WTC11 (cell line): ENCODE results near the gene ANAPC13. TPM values are rescaled to one million over a fixed set of nuclear protein-coding genes. Genes with fewer than 3 reads are reported as not detected.

Experiments
- ATAC-seq: fragments of 200-7000 bp; cut with Tn5 transposase; 2 replicates; pipeline ENCODE4 v1.10.0; 2021; ENCODE audit warnings: mild to moderate bottlenecking, moderate library complexity
- CTCF ChIA-PET: fragments of 300-600 bp; sonication (Branson Sonifier 250); formaldehyde crosslinking; loops from one replicate; lab custom pipeline; 2021; ENCODE audit warnings: antibody characterized with exemption; lab: Charles Lee
- POLR2A ChIA-PET: fragments of 350-600 bp; sonication (Branson Sonifier 250); formaldehyde crosslinking; loops from one replicate; lab custom pipeline; 2021; ENCODE audit warnings: antibody characterized with exemption; lab: Charles Lee
- DNase-seq: peaks from one replicate; pipeline ENCODE4 v3.0.0; 2021; ENCODE audit warnings: low spot score
- H3K27ac Mint-ChIP-seq: 2 replicates; pipeline ENCODE4 v1.8.0; 2021; ENCODE audit warnings: mixed read lengths
- H3K27me3 Mint-ChIP-seq: 2 replicates; pipeline ENCODE4 v1.8.0; 2021; ENCODE audit warnings: low read depth, mild to moderate bottlenecking, moderate library complexity, mixed read lengths
- H3K36me3 Mint-ChIP-seq: 2 replicates; pipeline ENCODE4 v1.8.0; 2021; ENCODE audit warnings: mixed read lengths
- H3K4me1 Mint-ChIP-seq: 2 replicates; pipeline ENCODE4 v1.8.0; 2022; ENCODE audit warnings: mixed read lengths
- H3K4me3 Mint-ChIP-seq: 2 replicates; pipeline ENCODE4 v1.8.0; 2021; ENCODE audit warnings: mild to moderate bottlenecking, moderate library complexity, mixed read lengths
- H3K9me3 Mint-ChIP-seq: 2 replicates; pipeline ENCODE4 v1.8.0; 2021; ENCODE audit warnings: mixed read lengths
- CBFB ChIP-seq: sonication (generic); formaldehyde crosslinking; IDR thresholded peaks from 2 replicates; pipeline ENCODE4 v1.8.1; 2022; ENCODE audit warnings: mild to moderate bottlenecking, low read depth, missing genetic modification reagents
- CREB1 ChIP-seq: sonication (generic); formaldehyde crosslinking; IDR thresholded peaks from 2 replicates; pipeline ENCODE4 v1.8.0; 2023; ENCODE audit warnings: mild to moderate bottlenecking, missing genetic modification reagents
- CTCF ChIP-seq: fragments of 200-600 bp; IDR thresholded peaks from 2 replicates; pipeline ENCODE4 v1.8.0; 2022; ENCODE audit warnings: antibody characterized with exemption
- E2F5 ChIP-seq: sonication (generic); formaldehyde crosslinking; IDR thresholded peaks from 2 replicates; pipeline ENCODE4 v1.8.1; 2022; ENCODE audit warnings: mild to moderate bottlenecking, moderate library complexity, missing genetic modification reagents
- ESRRA ChIP-seq: sonication (generic); formaldehyde crosslinking; IDR thresholded peaks from 2 replicates; pipeline ENCODE4 v1.8.1; 2022; ENCODE audit warnings: mild to moderate bottlenecking, missing genetic modification reagents, borderline replicate concordance
- GABPB1 ChIP-seq: sonication (generic); formaldehyde crosslinking; IDR thresholded peaks from 2 replicates; pipeline ENCODE4 v1.8.1; 2023; ENCODE audit warnings: mild to moderate bottlenecking, missing genetic modification reagents
- KAT7 ChIP-seq: sonication (generic); formaldehyde crosslinking; IDR thresholded peaks from 2 replicates; pipeline ENCODE4 v1.8.1; 2023; ENCODE audit warnings: missing genetic modification reagents, mild to moderate bottlenecking, borderline replicate concordance
- SP1 ChIP-seq: sonication (generic); formaldehyde crosslinking; conservative IDR thresholded peaks from 2 replicates; pipeline ENCODE4 v1.8.1; 2022; ENCODE audit warnings: missing genetic modification reagents
- ZBTB21 ChIP-seq: sonication (generic); formaldehyde crosslinking; IDR thresholded peaks from 2 replicates; pipeline ENCODE4 v1.8.1; 2023; ENCODE audit warnings: mild to moderate bottlenecking, missing genetic modification reagents, borderline replicate concordance
- total RNA-seq: library from RNA; stranded (reverse); gene quantifications from 3 replicates; pipeline ENCODE4 v1.2.3, GENCODE V29; 2021
- TF ChIP-seq, protein P1 (sequence below): fragments of 250-450 bp; sonication (Bioruptor Pico); IDR thresholded peaks from 2 replicates; pipeline ENCODE4 v2.1.2; 2022; ENCODE audit warnings: mild to moderate bottlenecking, moderate library complexity
- TF ChIP-seq, protein P2 (sequence below): sonication (generic); formaldehyde crosslinking; IDR thresholded peaks from 2 replicates; pipeline ENCODE4 v1.8.0; 2022; ENCODE audit warnings: mild to moderate bottlenecking, missing genetic modification reagents

Gene ANAPC13
- total RNA-seq, 1 experiment from 2014 or later, result 29.7 TPM

- TF ChIP-seq ESRRA (CRISPR knock-in tag), result no peak
- TF ChIP-seq KAT7 (CRISPR knock-in tag), result no peak
- TF ChIP-seq CTCF, result no peak
- TF ChIP-seq, protein P1, sequence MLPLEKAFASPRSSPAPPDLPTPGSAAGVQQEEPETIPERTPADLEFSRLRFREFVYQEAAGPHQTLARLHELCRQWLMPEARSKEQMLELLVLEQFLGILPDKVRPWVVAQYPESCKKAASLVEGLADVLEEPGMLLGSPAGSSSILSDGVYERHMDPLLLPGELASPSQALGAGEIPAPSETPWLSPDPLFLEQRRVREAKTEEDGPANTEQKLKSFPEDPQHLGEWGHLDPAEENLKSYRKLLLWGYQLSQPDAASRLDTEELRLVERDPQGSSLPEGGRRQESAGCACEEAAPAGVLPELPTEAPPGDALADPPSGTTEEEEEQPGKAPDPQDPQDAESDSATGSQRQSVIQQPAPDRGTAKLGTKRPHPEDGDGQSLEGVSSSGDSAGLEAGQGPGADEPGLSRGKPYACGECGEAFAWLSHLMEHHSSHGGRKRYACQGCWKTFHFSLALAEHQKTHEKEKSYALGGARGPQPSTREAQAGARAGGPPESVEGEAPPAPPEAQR, result no peak
- TF ChIP-seq ZBTB21 (CRISPR knock-in tag), result no peak
These were observed 10.8 kb downstream of the ANAPC13 start (continued) for GRCh38 chr3:134474956-134475355.

DNA sequence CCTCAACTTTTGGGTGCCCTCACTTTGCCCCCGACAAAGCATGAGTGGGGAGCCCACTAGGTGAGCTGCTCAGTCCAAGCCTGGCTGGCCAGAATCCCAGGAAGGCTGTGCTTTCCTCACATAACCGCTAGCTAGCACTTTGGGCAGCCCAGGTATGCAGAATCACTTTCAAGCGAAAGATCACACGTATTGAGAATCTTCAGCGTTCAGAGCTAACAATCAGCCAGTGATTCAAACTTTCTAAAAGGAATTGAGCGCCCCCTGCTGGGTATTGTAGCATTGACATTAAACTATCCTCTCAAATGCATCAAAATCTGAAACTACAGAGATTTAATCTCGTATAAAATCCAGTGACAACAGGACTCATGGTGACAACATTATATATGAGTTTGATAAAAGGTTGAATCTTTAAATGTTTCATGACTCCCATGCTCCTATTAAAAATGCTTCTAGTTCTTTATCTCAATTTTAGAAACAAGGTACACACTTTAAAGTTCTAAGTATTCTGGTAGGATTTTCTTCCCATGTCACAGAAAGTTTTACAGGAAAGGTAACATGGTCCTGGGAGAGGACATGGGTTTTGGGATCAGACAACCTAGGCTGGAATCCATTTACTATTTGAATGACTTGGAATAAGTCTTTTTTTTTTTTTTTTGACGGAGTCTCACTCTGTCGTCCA is 11.8 kb downstream of the ANAPC13 start:
- Mint-ChIP-seq H3K27ac (no peak overlapping the region), H3K27me3 (no peaks in the 10 kb centered on the region), H3K36me3 (peaks cover 22% of the 10 kb centered on the region), H3K4me3 (no peak overlapping the region), H3K9me3 (no peaks in the 10 kb centered on the region), H3K4me1 (0 out of 2 replicates have a peak, but pooled peaks cover 3% of the 10 kb centered on the region)
- peak; percentile 78 for DNase-seq
- CTCF ChIA-PET, result interaction anchor here (0.5 to 4.2 kb wide), 47 partner anchors 8 to 542 kb away, joined by 3 to 86 read pairs (median 6); partner anchors contain the start of genes AMOTL2, ANAPC13 and CEP63
- ATAC-seq, result peak; percentile 94
- POLR2A ChIA-PET, result interaction anchor here (0.7 to 1.8 kb wide), 7 partner anchors 20 to 165 kb away, joined by 3 to 5 read pairs (median 4); partner anchors contain the start of gene AMOTL2
- TF ChIP-seq CTCF (peak; percentile 57), SP1 (CRISPR knock-in tag) (no peak)
- TF ChIP-seq, protein P2, sequence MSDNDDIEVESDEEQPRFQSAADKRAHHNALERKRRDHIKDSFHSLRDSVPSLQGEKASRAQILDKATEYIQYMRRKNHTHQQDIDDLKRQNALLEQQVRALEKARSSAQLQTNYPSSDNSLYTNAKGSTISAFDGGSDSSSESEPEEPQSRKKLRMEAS (CRISPR knock-in tag), result no peak

DNA sequence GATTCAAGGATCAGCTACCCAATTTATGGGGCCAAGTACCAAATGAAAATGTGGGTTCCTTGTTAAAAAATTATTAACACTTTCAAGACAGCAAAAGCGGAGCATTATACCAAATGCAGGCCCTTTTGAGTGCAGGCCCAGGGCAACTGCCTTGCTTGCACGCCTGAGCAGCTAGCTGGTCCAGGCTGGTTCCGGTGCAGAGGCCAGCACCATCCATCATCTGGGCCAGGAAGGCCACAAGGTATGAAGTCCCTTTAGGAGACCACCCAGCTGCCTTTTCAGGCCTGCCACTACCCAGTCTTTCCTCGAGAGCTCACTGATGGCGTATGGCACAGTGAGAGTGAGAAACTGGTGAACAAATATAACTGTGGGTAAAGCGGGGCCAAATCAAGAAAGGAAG is 13.0 kb downstream of the ANAPC13 start:
- Mint-ChIP-seq H3K9me3 (no peaks in the 10 kb centered on the region), H3K36me3 (peaks cover 11% of the 10 kb centered on the region), H3K27me3 (no peaks in the 10 kb centered on the region), H3K27ac (no peak overlapping the region), H3K4me3 (no peak overlapping the region), H3K4me1 (0 out of 2 replicates have a peak, but pooled peaks cover 3% of the 10 kb centered on the region)
- ChIA-PET CTCF (interaction anchor here (1.0 to 4.2 kb wide), 15 partner anchors 9 to 173 kb away, joined by 3 to 86 read pairs (median 11); partner anchors contain the start of gene AMOTL2), POLR2A (interaction anchor here (1.2 to 1.8 kb wide), 4 partner anchors 98 to 164 kb away, joined by 3 to 5 read pairs (median 4); partner anchors contain the start of gene AMOTL2)
- ATAC-seq (no peak), DNase-seq (no peak)
- TF ChIP-seq GABPB1 (no peak), E2F5 (CRISPR knock-in tag) (no peak)

- POLR2A ChIA-PET, result no interaction called here
- Mint-ChIP-seq H3K4me1 (peaks cover 9% of the 10 kb centered on the region), H3K27ac (no peak overlapping the region), H3K4me3 (no peak overlapping the region), H3K27me3 (no peaks in the 10 kb centered on the region), H3K36me3 (peaks cover under 1% of the 10 kb centered on the region; the same call in 1 of the 2 replicates), H3K9me3 (no peaks in the 10 kb centered on the region)
- TF ChIP-seq CREB1, result no peak
- no peak for TF ChIP-seq CBFB
- CTCF ChIA-PET, result interaction anchor here (0.7 to 3.8 kb wide), 2 partner anchors 96 to 113 kb away, joined by 4 to 64 read pairs; partner anchors contain the start of gene AMOTL2
- no peak for ATAC-seq
- no peak for DNase-seq
These were observed 14.1 kb downstream of the ANAPC13 start for GRCh38 chr3:134471521-134472193.
